ENCODE data around the gene BTF3L4. TPM values are rescaled to one million over a fixed set of nuclear protein-coding genes. Genes with fewer than 3 reads are reported as not detected.
A peak's percentile ranks its signal among the peaks of the same experiment; 100 is the strongest.

Gene BTF3L4
- total RNA-seq, 1 experiment from 2014 or later, result 106 TPM

DNA sequence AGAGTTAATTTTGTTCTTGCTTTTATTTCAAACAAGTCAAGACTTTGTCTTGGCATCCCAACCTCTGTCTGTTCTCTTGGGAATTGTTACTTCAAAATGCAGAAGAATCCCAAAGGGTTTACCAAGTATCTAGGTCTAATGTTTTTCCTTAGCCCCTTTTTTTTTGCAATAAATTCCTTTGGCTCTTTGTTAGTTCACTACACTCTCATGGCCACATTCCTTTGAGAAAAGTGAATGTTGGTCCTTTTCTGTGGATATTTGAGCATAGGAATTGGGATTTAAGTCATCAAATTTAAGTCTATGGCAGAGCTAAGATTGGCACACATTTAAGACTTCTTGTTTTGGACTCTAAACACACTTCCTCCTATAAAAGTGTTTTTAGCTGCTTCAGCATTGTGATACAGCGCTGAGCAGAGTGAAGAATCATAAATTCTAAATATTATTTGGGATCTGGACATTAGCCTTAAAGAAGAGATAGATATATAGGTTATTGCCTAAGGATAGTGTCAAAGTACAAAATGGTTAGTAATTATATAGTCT is 1.9 kb downstream of the BTF3L4 start:
- H3T11ph ChIP-seq (ENCODE audit: low read length), result no peak overlapping the region
- peak overlapping the region; percentile 99 to 100 for H3K4me3 Mint-ChIP-seq
- no peaks in the 10 kb centered on the region for H3K4me1 ChIP-seq (ENCODE audit: insufficient read depth, low read length)
- no peak overlapping the region for H2AK5ac ChIP-seq (ENCODE audit: insufficient read length, low read length)
- H3K4ac ChIP-seq (ENCODE audit: low read depth, low read length), result no peak overlapping the region
- no peak overlapping the region for H4K5ac ChIP-seq (ENCODE audit: insufficient read length, low read depth, low read length)
- H3K14ac ChIP-seq (ENCODE audit: insufficient read depth, low read length), result no peak overlapping the region
- H3K9ac ChIP-seq (ENCODE audit: extremely low read depth, insufficient read length, low read length), result peak overlapping the region; percentile 76
- no peaks in the 10 kb centered on the region for H3K9me3 ChIP-seq (ENCODE audit: control insufficient read depth, low read depth, low read length)
- DNase-seq, result no peak
- H2BK12ac ChIP-seq (ENCODE audit: insufficient read length, low read depth, low read length), result no peak overlapping the region
- H2BK5ac ChIP-seq (ENCODE audit: insufficient read length, low read length), result no peak overlapping the region
- peaks cover 29% of the 10 kb centered on the region; the same call in 1 of the 2 replicates for H3K79me2 ChIP-seq (ENCODE audit: insufficient read depth, low read length)
- peak overlapping the region; percentile 83 for H3K4me2 ChIP-seq (ENCODE audit: insufficient read depth, insufficient read length, low read length)
- peaks cover 21 to 56% (median 43%) of the 10 kb centered on the region in 3 experiments for H3K36me3 Mint-ChIP-seq (ENCODE audit: insufficient read depth in 1 of 3, low read depth in 3 of 3)
- H2BK15ac ChIP-seq (ENCODE audit: low read depth, low read length), result no peak overlapping the region
- peaks cover 10% of the 10 kb centered on the region for H3K23me2 ChIP-seq (ENCODE audit: insufficient read length, low read depth, low read length, poor library complexity, severe bottlenecking)
- H3K56ac ChIP-seq (ENCODE audit: insufficient read length, low read depth, low read length), result no peak overlapping the region
- peaks cover 25 to 28% of the 10 kb centered on the region in 2 experiments for H3K4me1 Mint-ChIP-seq
- peak overlapping the region; percentile 52 to 100 (median 98); a peak in 6 of 7 replicates for H3K27ac Mint-ChIP-seq
- no peak overlapping the region for H2AFZ ChIP-seq (ENCODE audit: low read length)
- H3K79me1 ChIP-seq (ENCODE audit: insufficient read depth, low read depth, low read length, poor library complexity, severe bottlenecking), result no peaks in the 10 kb centered on the region
- H3K23ac ChIP-seq (ENCODE audit: insufficient read length, low read depth, low read length), result no peak overlapping the region
- no peak overlapping the region for H3K27ac ChIP-seq (ENCODE audit: insufficient read length, low read depth, low read length)
- H4K91ac ChIP-seq (ENCODE audit: insufficient read length, low read depth, low read length), result no peak overlapping the region
- no peaks in the 10 kb centered on the region for H3K27me3 ChIP-seq (ENCODE audit: insufficient read depth, low read length)
- no peaks in the 10 kb centered on the region; a peak in 1 of 5 replicates for H3K9me3 Mint-ChIP-seq
- no peak overlapping the region for H3K18ac ChIP-seq (ENCODE audit: insufficient read length, low read depth, low read length)
- no peak overlapping the region for H2BK120ac ChIP-seq (ENCODE audit: low read depth, low read length, poor library complexity, severe bottlenecking)
- TF ChIP-seq, protein P1, sequence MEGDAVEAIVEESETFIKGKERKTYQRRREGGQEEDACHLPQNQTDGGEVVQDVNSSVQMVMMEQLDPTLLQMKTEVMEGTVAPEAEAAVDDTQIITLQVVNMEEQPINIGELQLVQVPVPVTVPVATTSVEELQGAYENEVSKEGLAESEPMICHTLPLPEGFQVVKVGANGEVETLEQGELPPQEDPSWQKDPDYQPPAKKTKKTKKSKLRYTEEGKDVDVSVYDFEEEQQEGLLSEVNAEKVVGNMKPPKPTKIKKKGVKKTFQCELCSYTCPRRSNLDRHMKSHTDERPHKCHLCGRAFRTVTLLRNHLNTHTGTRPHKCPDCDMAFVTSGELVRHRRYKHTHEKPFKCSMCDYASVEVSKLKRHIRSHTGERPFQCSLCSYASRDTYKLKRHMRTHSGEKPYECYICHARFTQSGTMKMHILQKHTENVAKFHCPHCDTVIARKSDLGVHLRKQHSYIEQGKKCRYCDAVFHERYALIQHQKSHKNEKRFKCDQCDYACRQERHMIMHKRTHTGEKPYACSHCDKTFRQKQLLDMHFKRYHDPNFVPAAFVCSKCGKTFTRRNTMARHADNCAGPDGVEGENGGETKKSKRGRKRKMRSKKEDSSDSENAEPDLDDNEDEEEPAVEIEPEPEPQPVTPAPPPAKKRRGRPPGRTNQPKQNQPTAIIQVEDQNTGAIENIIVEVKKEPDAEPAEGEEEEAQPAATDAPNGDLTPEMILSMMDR (conservative IDR thresholded peaks at IDR 0.05), result no peak
- no peaks in the 10 kb centered on the region for H4K20me1 ChIP-seq (ENCODE audit: control insufficient read depth, insufficient read depth, insufficient read length)
- H3K27me3 Mint-ChIP-seq (ENCODE audit: low read depth), result no peaks in the 10 kb centered on the region
- no peak overlapping the region for H4K8ac ChIP-seq (replicated peaks; ENCODE audit: insufficient read length, low read depth, low read length)
- no peak overlapping the region for H2BK20ac ChIP-seq (ENCODE audit: low read depth, low read length, poor library complexity, severe bottlenecking)
- no CpG with 5 or more reads among the region's 1 CpG for WGBS (ENCODE audit: extremely low coverage, insufficient read length, low lambda C conversion rate)

Data from H9 (cell line).